ENCODE results near the gene ALS2CL. TPM values are rescaled to one million over a fixed set of nuclear protein-coding genes. Genes with fewer than 3 reads are reported as not detected.

ALS2CL gene
- total RNA-seq, 1 experiment from 2014 or later = 16.4 TPM

GRCh38 chr3:46710229-46710628 lies 16.8 kb upstream of the ALS2CL start:
- Histone ChIP-seq H4K20me1 (ENCODE audit: insufficient read depth) (no peaks in the 10 kb centered on the region), H3K36me3 (ENCODE audit: control insufficient read depth in 1 of 2, insufficient read depth in 2 of 2, low read length in 2 of 2) (no peaks in the 10 kb centered on the region), H3K27me3 (ENCODE audit: insufficient read depth, low read length) (no peaks in the 10 kb centered on the region), H3K4me3 (replicated peaks in 1 of 2; ENCODE audit: low read depth in 1 of 2, low read length in 2 of 2) (no peak overlapping the region), H2AFZ (ENCODE audit: low read depth, low read length, poor library complexity, severe bottlenecking) (no peak overlapping the region), H3K9me3 (ENCODE audit: control insufficient read depth in 1 of 2, insufficient read depth in 1 of 2, low read depth in 1 of 2, low read length in 2 of 2) (no peaks in the 10 kb centered on the region), H3K9me2 (ENCODE audit: insufficient read depth) (no peaks in the 10 kb centered on the region), H3K9ac (ENCODE audit: low read length) (no peak overlapping the region), H3K4me2 (ENCODE audit: low read length) (no peak overlapping the region), H3K79me2 (ENCODE audit: insufficient read depth, low read length) (no peaks in the 10 kb centered on the region), H3K27ac (ENCODE audit: low read depth, low read length) (no peak overlapping the region), H3K4me1 (ENCODE audit: control insufficient read depth in 1 of 2, insufficient read depth in 2 of 2, low read length in 2 of 2) (peaks cover 7 to 15% of the 10 kb centered on the region in 2 experiments; a peak in 3 of 4 replicates)
- CTCF ChIA-PET = no interaction called here
- no TSS peak for BruUV-seq (replicated peaks)
- RAD21 ChIA-PET (ENCODE audit: low non-redundant PET in 1 of 2, low total read pairs in 2 of 2, uncharacterized antibody in 2 of 2, unreplicated experiment in 2 of 2) = interaction anchor here in 1 of 2 experiments (0.6 kb wide), 1 partner anchor 127 kb away, joined by 3 read pairs; no protein-coding TSS in a partner anchor
- intact Hi-C loops (cut with micrococcal nuclease) = no loop called here
- POLR2A ChIA-PET = no interaction called here
- TF ChIP-seq YY1 (IDR thresholded peaks at IDR 0.05; ENCODE audit: extremely low read depth, insufficient replicate concordance, low read depth, low read length) (no peak), ZBTB33 (IDR thresholded peaks at IDR 0.05; ENCODE audit: extremely low read depth, insufficient replicate concordance, low read length) (no peak), ZNF274 (IDR thresholded peaks at IDR 0.05; ENCODE audit: low read depth, low read length) (no peak), EZH2phosphoT487 (IDR thresholded peaks at IDR 0.05; ENCODE audit: borderline replicate concordance) (no peak), TCF7L2 (IDR thresholded peaks at IDR 0.05; ENCODE audit: borderline replicate concordance, extremely low read depth, insufficient read depth, insufficient read length) (no peak), CBX3 (IDR thresholded peaks at IDR 0.05; ENCODE audit: low read depth) (no peak), POLR2AphosphoS5 (IDR thresholded peaks at IDR 0.05; ENCODE audit: low read depth, low read length) (no peak), SIN3A (IDR thresholded peaks at IDR 0.05; ENCODE audit: low read depth) (no peak), EGR1 (IDR thresholded peaks at IDR 0.05; ENCODE audit: low read depth) (no peak), FOSL1 (IDR thresholded peaks at IDR 0.05; ENCODE audit: low read depth) (no peak), SP1 (IDR thresholded peaks at IDR 0.05; ENCODE audit: low read depth) (no peak), ELF1 (IDR thresholded peaks at IDR 0.05; ENCODE audit: borderline replicate concordance, low read depth) (no peak), ATF3 (IDR thresholded peaks at IDR 0.05) (no peak), CTCF (IDR thresholded peaks at IDR 0.05 in 2 of 3, conservative IDR thresholded peaks at IDR 0.05 in 1 of 3; ENCODE audit: borderline replicate concordance in 1 of 3, insufficient read depth in 1 of 3, low read depth in 2 of 3, low read length in 2 of 3) (no peak), MAX (IDR thresholded peaks at IDR 0.05) (no peak)
- DNase-seq (ENCODE audit: low read depth, low spot score) = no peak
- ATAC-seq = no peak

Data from HCT116 (cell line).